HEK293 (cell line): ENCODE measurements around the gene ABT1.

Experiments
- ZBTB1 ChIP-seq: fragments of 450-650 bp; formaldehyde crosslinking; IDR thresholded peaks from 2 replicates; pipeline ENCODE4 v1.5.1; 2016; ENCODE audit warnings: missing biosample characterization, missing genetic modification characterization
- ZNF223 ChIP-seq: fragments of 450-650 bp; formaldehyde crosslinking; IDR thresholded peaks from 2 replicates; pipeline ENCODE4 v1.5.1; 2016; ENCODE audit warnings: missing biosample characterization, missing genetic modification characterization
- ZNF510 ChIP-seq: fragments of 450-650 bp; formaldehyde crosslinking; IDR thresholded peaks from 2 replicates; pipeline ENCODE4 v1.5.1; 2018; ENCODE audit warnings: mild to moderate bottlenecking, missing genetic modification characterization, missing biosample characterization; ENCODE audit not compliant: insufficient replicate concordance
- ZNF530 ChIP-seq: fragments of 450-650 bp; formaldehyde crosslinking; IDR thresholded peaks from 2 replicates; pipeline ENCODE4 v1.5.1; 2016; ENCODE audit warnings: low read depth, missing biosample characterization, missing genetic modification characterization
- ZNF600 ChIP-seq: fragments of 450-650 bp; formaldehyde crosslinking; IDR thresholded peaks from 2 replicates; pipeline ENCODE4 v1.5.1; 2016; ENCODE audit warnings: missing biosample characterization, missing genetic modification characterization
- ZNF785 ChIP-seq: fragments of 450-650 bp; formaldehyde crosslinking; IDR thresholded peaks from 2 replicates; pipeline ENCODE4 v1.5.1; 2016; ENCODE audit warnings: missing biosample characterization, missing genetic modification characterization
- ZNF792 ChIP-seq: fragments of 450-650 bp; formaldehyde crosslinking; IDR thresholded peaks from 2 replicates; pipeline ENCODE4 v1.5.1; 2016; ENCODE audit warnings: missing biosample characterization, missing genetic modification characterization
- ZNF830 ChIP-seq: fragments of 450-650 bp; IDR thresholded peaks from 2 replicates; pipeline ENCODE4 v1.5.0; 2018; ENCODE audit warnings: missing biosample characterization, missing genetic modification characterization, low read depth, mild to moderate bottlenecking, moderate library complexity
- ZSCAN30 ChIP-seq: fragments of 450-650 bp; IDR thresholded peaks from 2 replicates; pipeline ENCODE4 v1.5.1; 2018; ENCODE audit warnings: missing biosample characterization, mild to moderate bottlenecking, missing genetic modification characterization, moderate library complexity
- TF ChIP-seq, protein P1 (sequence below): fragments of 450-650 bp; formaldehyde crosslinking; IDR thresholded peaks from 2 replicates; pipeline ENCODE4 v1.5.1; 2016; ENCODE audit warnings: missing biosample characterization, missing genetic modification characterization
- TF ChIP-seq, protein P2 (sequence below): fragments of 450-650 bp; formaldehyde crosslinking; IDR thresholded peaks from 2 replicates; pipeline ENCODE4 v1.5.1; 2016; ENCODE audit warnings: missing biosample characterization, missing genetic modification characterization, low read depth
- TF ChIP-seq, protein P3 (sequence below): fragments of 450-650 bp; formaldehyde crosslinking; IDR thresholded peaks from 2 replicates; pipeline ENCODE4 v1.5.1; 2016; ENCODE audit warnings: missing biosample characterization, missing genetic modification characterization

DNA sequence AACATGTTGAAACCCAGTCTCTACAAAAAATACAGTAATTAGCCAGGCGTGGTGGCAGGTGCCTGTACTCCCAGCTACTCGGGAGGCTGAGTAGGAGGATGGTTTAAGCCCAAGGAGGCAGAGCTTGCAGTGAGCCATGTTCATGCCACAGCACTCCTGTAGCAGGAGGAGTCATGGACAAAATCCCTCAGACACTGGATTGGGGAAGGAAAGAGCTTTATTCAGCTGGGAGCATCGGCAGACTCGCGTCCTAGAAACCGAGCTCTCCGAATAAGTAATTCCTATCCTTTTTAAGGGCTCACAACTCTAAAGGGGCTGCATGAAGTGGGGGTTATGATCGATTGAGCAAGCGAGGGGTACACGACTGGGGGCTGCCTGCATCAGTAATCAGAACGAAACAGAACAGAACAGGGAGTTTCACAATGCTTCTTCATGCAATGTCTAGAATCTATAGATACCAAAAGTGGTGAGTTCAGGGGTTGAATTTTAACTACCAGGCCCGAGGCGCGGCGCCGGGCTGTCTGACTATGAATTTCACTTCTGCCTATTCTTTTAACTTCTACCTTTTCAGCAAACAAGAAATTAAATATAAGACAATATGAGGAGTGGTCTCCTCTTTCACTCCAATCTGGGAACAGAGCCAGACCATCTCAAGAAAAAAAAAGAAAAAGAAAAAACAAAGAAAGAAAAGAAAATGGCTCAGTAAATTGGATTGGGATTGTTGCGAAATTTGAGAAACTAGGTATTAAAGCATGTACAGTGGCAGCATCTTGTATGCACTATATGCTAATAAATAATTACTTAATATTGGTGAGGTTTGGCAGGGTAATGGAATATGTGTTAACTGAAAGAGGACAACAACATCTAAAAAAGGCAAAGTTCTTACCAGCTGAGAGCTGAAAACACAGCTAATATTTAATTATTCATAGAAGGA is 35.0 kb upstream of the ABT1 start:
- TF ChIP-seq ZNF223 (tag by site-specific recombination) (no peak), ZNF530 (no peak), ZNF600 (no peak), ZNF785 (tag by site-specific recombination) (no peak), ZBTB1 (tag by site-specific recombination) (no peak), ZNF510 (tag by site-specific recombination) (no peak), ZNF792 (tag by site-specific recombination) (no peak), ZNF830 (tag by site-specific recombination) (no peak), ZSCAN30 (tag by site-specific recombination) (no peak)
- TF ChIP-seq, protein P1, sequence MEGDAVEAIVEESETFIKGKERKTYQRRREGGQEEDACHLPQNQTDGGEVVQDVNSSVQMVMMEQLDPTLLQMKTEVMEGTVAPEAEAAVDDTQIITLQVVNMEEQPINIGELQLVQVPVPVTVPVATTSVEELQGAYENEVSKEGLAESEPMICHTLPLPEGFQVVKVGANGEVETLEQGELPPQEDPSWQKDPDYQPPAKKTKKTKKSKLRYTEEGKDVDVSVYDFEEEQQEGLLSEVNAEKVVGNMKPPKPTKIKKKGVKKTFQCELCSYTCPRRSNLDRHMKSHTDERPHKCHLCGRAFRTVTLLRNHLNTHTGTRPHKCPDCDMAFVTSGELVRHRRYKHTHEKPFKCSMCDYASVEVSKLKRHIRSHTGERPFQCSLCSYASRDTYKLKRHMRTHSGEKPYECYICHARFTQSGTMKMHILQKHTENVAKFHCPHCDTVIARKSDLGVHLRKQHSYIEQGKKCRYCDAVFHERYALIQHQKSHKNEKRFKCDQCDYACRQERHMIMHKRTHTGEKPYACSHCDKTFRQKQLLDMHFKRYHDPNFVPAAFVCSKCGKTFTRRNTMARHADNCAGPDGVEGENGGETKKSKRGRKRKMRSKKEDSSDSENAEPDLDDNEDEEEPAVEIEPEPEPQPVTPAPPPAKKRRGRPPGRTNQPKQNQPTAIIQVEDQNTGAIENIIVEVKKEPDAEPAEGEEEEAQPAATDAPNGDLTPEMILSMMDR (tag by site-specific recombination) = no peak
- TF ChIP-seq, protein P2, sequence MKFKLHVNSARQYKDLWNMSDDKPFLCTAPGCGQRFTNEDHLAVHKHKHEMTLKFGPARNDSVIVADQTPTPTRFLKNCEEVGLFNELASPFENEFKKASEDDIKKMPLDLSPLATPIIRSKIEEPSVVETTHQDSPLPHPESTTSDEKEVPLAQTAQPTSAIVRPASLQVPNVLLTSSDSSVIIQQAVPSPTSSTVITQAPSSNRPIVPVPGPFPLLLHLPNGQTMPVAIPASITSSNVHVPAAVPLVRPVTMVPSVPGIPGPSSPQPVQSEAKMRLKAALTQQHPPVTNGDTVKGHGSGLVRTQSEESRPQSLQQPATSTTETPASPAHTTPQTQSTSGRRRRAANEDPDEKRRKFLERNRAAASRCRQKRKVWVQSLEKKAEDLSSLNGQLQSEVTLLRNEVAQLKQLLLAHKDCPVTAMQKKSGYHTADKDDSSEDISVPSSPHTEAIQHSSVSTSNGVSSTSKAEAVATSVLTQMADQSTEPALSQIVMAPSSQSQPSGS (tag by site-specific recombination) = no peak
- TF ChIP-seq, protein P3, sequence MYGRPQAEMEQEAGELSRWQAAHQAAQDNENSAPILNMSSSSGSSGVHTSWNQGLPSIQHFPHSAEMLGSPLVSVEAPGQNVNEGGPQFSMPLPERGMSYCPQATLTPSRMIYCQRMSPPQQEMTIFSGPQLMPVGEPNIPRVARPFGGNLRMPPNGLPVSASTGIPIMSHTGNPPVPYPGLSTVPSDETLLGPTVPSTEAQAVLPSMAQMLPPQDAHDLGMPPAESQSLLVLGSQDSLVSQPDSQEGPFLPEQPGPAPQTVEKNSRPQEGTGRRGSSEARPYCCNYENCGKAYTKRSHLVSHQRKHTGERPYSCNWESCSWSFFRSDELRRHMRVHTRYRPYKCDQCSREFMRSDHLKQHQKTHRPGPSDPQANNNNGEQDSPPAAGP (tag by site-specific recombination) = no peak
